ENCODE data around the gene SSTR3.

The SSTR3 gene

GRCh38 chr22:37192204-37192603 is 20.1 kb downstream of the SSTR3 start:
- H3K27me3 ChIP-seq (replicated peaks; ENCODE audit: insufficient read depth, low read length): no peaks in the 10 kb centered on the region
- TF ChIP-seq EZH2phosphoT487 (IDR thresholded peaks at IDR 0.05; ENCODE audit: low read length): no peak
- TF ChIP-seq EZH2 (optimal IDR thresholded peaks at IDR 0.05; ENCODE audit: low read depth, low read length): no peak
- no peak for TF ChIP-seq CTCF (IDR thresholded peaks at IDR 0.05; ENCODE audit: low read length)
- no peak overlapping the region for H3K4me2 ChIP-seq (ENCODE audit: low read depth, low read length)
- H3K36me3 ChIP-seq (replicated peaks; ENCODE audit: insufficient read depth, low read length): no peaks in the 10 kb centered on the region
- no peak overlapping the region for H3K4me3 ChIP-seq (ENCODE audit: low read length)
- H3K4me1 ChIP-seq (ENCODE audit: low read length): peaks cover 21% of the 10 kb centered on the region; the same call in 1 of the 2 replicates
- no peak for DNase-seq
- no peak overlapping the region for H2AFZ ChIP-seq (ENCODE audit: low read length)
- H3K9me2 ChIP-seq (replicated peaks; ENCODE audit: insufficient read depth, low read length): no peaks in the 10 kb centered on the region
- no peaks in the 10 kb centered on the region for H4K20me1 ChIP-seq (ENCODE audit: insufficient read depth, low read length)
- H3K79me2 ChIP-seq (ENCODE audit: low read length): no peaks in the 10 kb centered on the region
- peaks cover 25% of the 10 kb centered on the region for H3F3A ChIP-seq (ENCODE audit: insufficient read depth, low read length)
- H3K9ac ChIP-seq (ENCODE audit: low read length): no peak overlapping the region
- no peak overlapping the region for H3K27ac ChIP-seq (ENCODE audit: low read length)
- no peaks in the 10 kb centered on the region for H3K9me3 ChIP-seq (replicated peaks; ENCODE audit: insufficient read depth, low read length)

GRCh38 chr22:37190262-37190780 is 22.0 kb downstream of the SSTR3 start:
- Histone ChIP-seq H2AFZ (ENCODE audit: low read length) (no peak overlapping the region), H3K79me2 (ENCODE audit: low read length) (no peaks in the 10 kb centered on the region), H3K9me2 (replicated peaks; ENCODE audit: insufficient read depth, low read length) (no peaks in the 10 kb centered on the region), H3K36me3 (replicated peaks; ENCODE audit: insufficient read depth, low read length) (no peaks in the 10 kb centered on the region), H4K20me1 (ENCODE audit: insufficient read depth, low read length) (no peaks in the 10 kb centered on the region), H3K9me3 (replicated peaks; ENCODE audit: insufficient read depth, low read length) (no peaks in the 10 kb centered on the region), H3K4me3 (ENCODE audit: low read length) (no peak overlapping the region), H3K4me2 (ENCODE audit: low read depth, low read length) (no peak overlapping the region), H3F3A (ENCODE audit: insufficient read depth, low read length) (peaks cover 32% of the 10 kb centered on the region), H3K9ac (ENCODE audit: low read length) (no peak overlapping the region), H3K27me3 (replicated peaks; ENCODE audit: insufficient read depth, low read length) (no peaks in the 10 kb centered on the region), H3K4me1 (ENCODE audit: low read length) (peaks cover 29% of the 10 kb centered on the region; the same call in 1 of the 2 replicates), H3K27ac (ENCODE audit: low read length) (no peak overlapping the region)
- no peak for TF ChIP-seq EZH2 (optimal IDR thresholded peaks at IDR 0.05; ENCODE audit: low read depth, low read length)
- TF ChIP-seq EZH2phosphoT487 (IDR thresholded peaks at IDR 0.05; ENCODE audit: low read length): no peak
- TF ChIP-seq CTCF (IDR thresholded peaks at IDR 0.05; ENCODE audit: low read length): no peak
- no peak for DNase-seq

GRCh38 chr22:37188901-37189466 is 23.3 kb downstream of the SSTR3 start:
- Histone ChIP-seq H3K4me2 (ENCODE audit: low read depth, low read length) (no peak overlapping the region), H3F3A (ENCODE audit: insufficient read depth, low read length) (peaks cover 20% of the 10 kb centered on the region), H4K20me1 (ENCODE audit: insufficient read depth, low read length) (no peaks in the 10 kb centered on the region), H3K27ac (ENCODE audit: low read length) (no peak overlapping the region), H3K9me2 (replicated peaks; ENCODE audit: insufficient read depth, low read length) (no peaks in the 10 kb centered on the region), H3K9ac (ENCODE audit: low read length) (no peak overlapping the region), H2AFZ (ENCODE audit: low read length) (no peak overlapping the region), H3K9me3 (replicated peaks; ENCODE audit: insufficient read depth, low read length) (no peaks in the 10 kb centered on the region), H3K4me3 (ENCODE audit: low read length) (no peak overlapping the region), H3K4me1 (ENCODE audit: low read length) (peaks cover 19% of the 10 kb centered on the region; the same call in 1 of the 2 replicates), H3K36me3 (replicated peaks; ENCODE audit: insufficient read depth, low read length) (no peaks in the 10 kb centered on the region), H3K27me3 (replicated peaks; ENCODE audit: insufficient read depth, low read length) (no peaks in the 10 kb centered on the region), H3K79me2 (ENCODE audit: low read length) (no peaks in the 10 kb centered on the region)
- no peak for DNase-seq
- no peak for TF ChIP-seq CTCF (IDR thresholded peaks at IDR 0.05; ENCODE audit: low read length)
- no peak for TF ChIP-seq EZH2phosphoT487 (IDR thresholded peaks at IDR 0.05; ENCODE audit: low read length)
- TF ChIP-seq EZH2 (optimal IDR thresholded peaks at IDR 0.05; ENCODE audit: low read depth, low read length): no peak

Measured in MM.1S (cell line).